Nephron (organoid): ENCODE results near the gene ST3GAL5.

Experiments used
- H3K27ac Mint-ChIP-seq, 3 experiments: 2 replicates each; pipeline ENCODE4 v1.8.0; 2020; ENCODE audit warnings: mixed read lengths in 3 of 3, mild to moderate bottlenecking in 2 of 3, moderate library complexity in 1 of 3
- H3K27me3 Mint-ChIP-seq: 2 replicates; pipeline ENCODE4 v1.8.0; 2021; ENCODE audit warnings: low read depth, mild to moderate bottlenecking, moderate library complexity, mixed read lengths
- H3K36me3 Mint-ChIP-seq: 2 replicates; pipeline ENCODE4 v1.8.0; 2020; ENCODE audit warnings: low read depth, mixed read lengths
- H3K4me1 Mint-ChIP-seq: 2 replicates; pipeline ENCODE4 v1.8.0; 2020; ENCODE audit warnings: mixed read lengths
- H3K4me3 Mint-ChIP-seq, 3 experiments: 2 replicates each; pipeline ENCODE4 v1.8.0; 2020; ENCODE audit warnings: mild to moderate bottlenecking in 3 of 3, mixed read lengths in 3 of 3, moderate library complexity in 2 of 3
- H3K9me3 Mint-ChIP-seq: 2 replicates; pipeline ENCODE4 v1.8.0; 2020; ENCODE audit warnings: mixed read lengths
- CTCF ChIP-seq, 3 experiments: fragments of 200-600 bp; sonication (generic); IDR thresholded peaks; one replicate each; pipeline ENCODE4 v1.5.0; 2021; ENCODE audit warnings: antibody characterized with exemption in 3 of 3; ENCODE audit not compliant: unreplicated experiment in 3 of 3

The ST3GAL5 gene

GRCh38 chr2:85826990-85827878, 61.6 kb downstream of the ST3GAL5 start:
- Mint-ChIP-seq H3K36me3 (no peaks in the 10 kb centered on the region), H3K9me3 (no peaks in the 10 kb centered on the region), H3K4me3 (peak overlapping the region in 2 of 3 experiments; percentile 11 to 28)

GRCh38 chr2:85823951-85824350, 64.8 kb downstream of the ST3GAL5 start:
- Mint-ChIP-seq H3K27ac (no peak overlapping the region), H3K27me3 (peaks cover 4% of the 10 kb centered on the region), H3K4me3 (no peak overlapping the region), H3K4me1 (no peaks in the 10 kb centered on the region), H3K9me3 (no peaks in the 10 kb centered on the region), H3K36me3 (no peaks in the 10 kb centered on the region)
- TF ChIP-seq CTCF (IDR thresholded peaks at IDR 0.05; ENCODE audit: unreplicated experiment in 3 of 3) = no peak

More at GRCh38 chr2:85826990-85827878, 61.6 kb downstream of the ST3GAL5 start:
- no peaks in the 10 kb centered on the region for H3K4me1 Mint-ChIP-seq
- H3K27me3 Mint-ChIP-seq = peaks cover 3% of the 10 kb centered on the region
- peak; percentile 90 to 94 (median 92) for TF ChIP-seq CTCF (IDR thresholded peaks at IDR 0.05; ENCODE audit: unreplicated experiment in 3 of 3)
- no peak overlapping the region for H3K27ac Mint-ChIP-seq

- H3K36me3 Mint-ChIP-seq = no peaks in the 10 kb centered on the region
- TF ChIP-seq CTCF (IDR thresholded peaks at IDR 0.05; ENCODE audit: unreplicated experiment in 3 of 3) = no peak
- peaks cover 6% of the 10 kb centered on the region for H3K27me3 Mint-ChIP-seq
- H3K9me3 Mint-ChIP-seq = no peaks in the 10 kb centered on the region
- no peak overlapping the region for H3K4me3 Mint-ChIP-seq
- H3K27ac Mint-ChIP-seq = no peak overlapping the region
- H3K4me1 Mint-ChIP-seq = no peaks in the 10 kb centered on the region
Observed at GRCh38 chr2:85822766-85823165, 66.0 kb downstream of the ST3GAL5 start.

- H3K27ac Mint-ChIP-seq = no peak overlapping the region
- no peaks in the 10 kb centered on the region for H3K36me3 Mint-ChIP-seq
- H3K4me1 Mint-ChIP-seq = no peaks in the 10 kb centered on the region
- H3K27me3 Mint-ChIP-seq = peaks cover 4% of the 10 kb centered on the region
- no peaks in the 10 kb centered on the region for H3K9me3 Mint-ChIP-seq
- H3K4me3 Mint-ChIP-seq = no peak overlapping the region
- no peak for TF ChIP-seq CTCF (IDR thresholded peaks at IDR 0.05; ENCODE audit: unreplicated experiment in 3 of 3)
Observed at GRCh38 chr2:85819811-85820510, 68.8 kb downstream of the ST3GAL5 start.

- Mint-ChIP-seq H3K4me3 (no peak overlapping the region), H3K9me3 (no peaks in the 10 kb centered on the region), H3K27me3 (peaks cover 16% of the 10 kb centered on the region), H3K4me1 (peaks cover 24% of the 10 kb centered on the region), H3K36me3 (no peaks in the 10 kb centered on the region), H3K27ac (no peak overlapping the region)
- TF ChIP-seq CTCF (IDR thresholded peaks at IDR 0.05; ENCODE audit: unreplicated experiment in 3 of 3) = no peak
Observed at GRCh38 chr2:85814802-85815550, 73.8 kb downstream of the ST3GAL5 start.
